Effector memory CD4-positive, alpha-beta T cell (primary cell): Measurements from ENCODE around the gene MACROD2.

Experiments used
- DNase-seq, 3 donors: peaks; one replicate each; pipeline ENCODE4 v3.0.0-alpha.2; 2020
- H3K27ac ChIP-seq: 2 replicates; pipeline ENCODE4 v1.7.0; 2013; ENCODE audit warnings: mild to moderate bottlenecking, low read length, moderate library complexity; ENCODE audit not compliant: insufficient read depth, poor library complexity, severe bottlenecking
- H3K27me3 ChIP-seq: replicated peaks from 2 replicates; pipeline ENCODE4 v1.7.0; 2013; ENCODE audit warnings: mild to moderate bottlenecking, low read length; ENCODE audit not compliant: insufficient read depth, control insufficient read depth, poor library complexity, severe bottlenecking
- H3K36me3 ChIP-seq: 2 replicates; pipeline ENCODE4 v1.7.0; 2013; ENCODE audit warnings: mild to moderate bottlenecking, low read length, moderate library complexity; ENCODE audit not compliant: control insufficient read depth, insufficient read depth
- H3K4me1 ChIP-seq: 2 replicates; pipeline ENCODE4 v1.7.0; 2013; ENCODE audit warnings: low read length, mild to moderate bottlenecking; ENCODE audit not compliant: control insufficient read depth, insufficient read depth, poor library complexity, severe bottlenecking
- H3K4me3 ChIP-seq: 2 replicates; pipeline ENCODE4 v1.7.0; 2013; ENCODE audit warnings: low read length, low read depth, mild to moderate bottlenecking; ENCODE audit not compliant: insufficient read depth, poor library complexity, severe bottlenecking
- H3K9me3 ChIP-seq: 2 replicates; pipeline ENCODE4 v1.7.0; 2013; ENCODE audit warnings: mild to moderate bottlenecking, low read length, moderate library complexity; ENCODE audit not compliant: control insufficient read depth

Gene MACROD2

DNA sequence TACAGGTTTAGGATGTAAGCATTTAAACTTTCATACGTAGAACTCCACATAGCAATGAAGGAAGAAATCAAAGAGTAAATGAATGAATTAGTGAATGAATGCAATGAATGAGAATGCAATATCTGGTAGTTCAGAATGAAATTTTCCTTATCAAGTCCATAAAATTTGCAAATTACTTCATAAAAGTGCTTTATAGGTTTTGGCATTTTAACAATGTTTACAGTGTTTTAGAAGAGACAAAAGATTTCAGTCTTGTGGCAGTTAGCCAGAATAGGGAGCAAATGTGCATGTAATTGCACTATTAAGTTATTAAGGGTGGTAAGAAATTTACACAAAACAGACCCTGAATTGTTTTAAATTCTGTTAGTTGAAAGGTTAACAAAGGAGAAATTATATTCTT, 1081.5 kb downstream of the MACROD2 start:
- Histone ChIP-seq H3K4me3 (no peak overlapping the region), H3K36me3 (no peaks in the 10 kb centered on the region), H3K4me1 (no peaks in the 10 kb centered on the region), H3K27ac (no peak overlapping the region), H3K9me3 (no peaks in the 10 kb centered on the region), H3K27me3 (no peaks in the 10 kb centered on the region)
- DNase-seq, result no peak

DNA sequence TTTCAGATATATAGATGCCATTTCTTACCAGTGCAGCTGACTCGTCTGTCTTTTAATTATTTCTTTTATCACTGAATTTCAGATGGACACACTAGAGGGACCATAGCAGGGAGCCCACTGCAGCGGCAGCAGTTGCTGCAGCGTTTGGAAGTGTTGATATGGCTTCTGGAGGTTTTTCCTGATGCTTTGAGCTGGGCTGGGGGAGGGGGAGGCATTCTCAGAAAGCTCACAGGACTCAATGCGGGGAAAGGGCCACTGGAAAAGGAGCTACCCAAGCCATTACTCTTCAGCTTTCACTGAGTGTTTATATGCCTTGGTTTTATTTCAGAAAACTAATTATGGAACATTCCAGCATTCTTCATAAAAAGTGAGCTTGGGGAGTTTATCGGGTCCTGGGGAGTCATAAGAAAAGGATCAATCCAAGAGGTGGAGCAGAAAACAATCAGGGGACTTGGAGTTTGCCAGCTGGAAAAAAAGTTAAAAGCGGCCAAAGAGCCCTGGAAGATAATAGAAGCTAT, 1082.5 kb downstream of the MACROD2 start:
- H3K27me3 ChIP-seq, result no peaks in the 10 kb centered on the region
- no peaks in the 10 kb centered on the region for H3K36me3 ChIP-seq
- DNase-seq, result no peak

DNA sequence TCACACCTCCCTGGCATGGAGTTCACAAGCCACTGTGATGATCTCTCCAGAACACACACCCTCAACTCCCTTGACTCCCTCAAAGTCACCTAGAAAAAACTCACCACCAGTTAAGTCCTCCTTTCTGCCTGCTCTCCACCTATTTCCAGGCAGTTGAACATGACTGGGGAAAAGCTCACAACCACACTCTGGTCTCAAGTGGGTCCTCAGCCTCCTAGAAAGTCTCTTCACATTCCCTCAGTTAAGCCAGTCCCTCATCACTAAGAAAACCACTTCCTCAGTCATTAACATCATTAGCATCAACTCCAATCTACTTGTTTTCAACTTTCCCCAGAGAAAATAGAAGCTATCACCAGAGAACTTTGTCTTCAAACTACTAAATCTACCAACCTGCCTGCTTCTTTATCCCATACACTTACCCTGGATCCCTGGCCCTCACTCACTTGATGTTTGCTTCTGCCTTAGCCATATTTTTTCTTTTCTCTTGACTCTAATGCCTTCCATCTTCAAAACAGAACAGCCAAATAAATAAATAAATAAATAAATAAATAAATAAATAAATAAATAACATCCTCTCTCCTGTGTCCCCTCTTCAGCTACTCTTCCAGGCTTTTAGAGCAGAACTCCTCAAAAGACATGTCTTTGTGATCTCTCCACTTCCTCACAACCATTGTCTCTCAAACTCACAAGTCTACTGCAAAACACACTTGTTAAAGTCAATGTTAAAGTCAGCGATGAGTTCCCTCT, 1084.5 kb downstream of the MACROD2 start:
- Histone ChIP-seq H3K4me3 (no peak overlapping the region), H3K36me3 (no peaks in the 10 kb centered on the region), H3K27ac (no peak overlapping the region), H3K27me3 (no peaks in the 10 kb centered on the region), H3K4me1 (no peaks in the 10 kb centered on the region), H3K9me3 (no peaks in the 10 kb centered on the region)
- no peak for DNase-seq

More for the DNA sequence above, 1082.5 kb downstream of the MACROD2 start:
- Histone ChIP-seq H3K4me1 (no peaks in the 10 kb centered on the region), H3K27ac (no peak overlapping the region), H3K4me3 (no peak overlapping the region), H3K9me3 (no peaks in the 10 kb centered on the region)

DNA sequence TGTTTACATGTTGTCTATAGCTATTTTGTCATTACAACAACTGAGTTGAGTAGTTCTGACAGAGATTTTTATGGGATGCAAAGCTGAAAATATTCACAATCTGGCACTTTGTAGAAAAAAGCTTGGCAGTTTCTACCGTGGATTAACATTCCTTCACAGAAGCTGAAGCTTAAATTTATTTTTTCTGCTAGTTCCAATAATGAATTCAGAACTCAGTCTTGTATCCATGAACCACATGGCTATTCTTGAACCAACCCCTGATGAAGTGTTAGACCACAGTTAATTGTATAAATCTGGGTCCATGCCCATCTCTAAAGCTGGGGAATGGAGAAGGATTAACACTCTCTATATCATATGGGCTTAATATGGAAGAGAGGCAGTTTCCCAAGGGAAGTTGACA, 1085.9 kb downstream of the MACROD2 start:
- Histone ChIP-seq H3K27ac (no peak overlapping the region), H3K4me1 (no peaks in the 10 kb centered on the region), H3K4me3 (no peak overlapping the region), H3K9me3 (no peaks in the 10 kb centered on the region), H3K27me3 (no peaks in the 10 kb centered on the region), H3K36me3 (no peaks in the 10 kb centered on the region)
- no peak for DNase-seq

DNA sequence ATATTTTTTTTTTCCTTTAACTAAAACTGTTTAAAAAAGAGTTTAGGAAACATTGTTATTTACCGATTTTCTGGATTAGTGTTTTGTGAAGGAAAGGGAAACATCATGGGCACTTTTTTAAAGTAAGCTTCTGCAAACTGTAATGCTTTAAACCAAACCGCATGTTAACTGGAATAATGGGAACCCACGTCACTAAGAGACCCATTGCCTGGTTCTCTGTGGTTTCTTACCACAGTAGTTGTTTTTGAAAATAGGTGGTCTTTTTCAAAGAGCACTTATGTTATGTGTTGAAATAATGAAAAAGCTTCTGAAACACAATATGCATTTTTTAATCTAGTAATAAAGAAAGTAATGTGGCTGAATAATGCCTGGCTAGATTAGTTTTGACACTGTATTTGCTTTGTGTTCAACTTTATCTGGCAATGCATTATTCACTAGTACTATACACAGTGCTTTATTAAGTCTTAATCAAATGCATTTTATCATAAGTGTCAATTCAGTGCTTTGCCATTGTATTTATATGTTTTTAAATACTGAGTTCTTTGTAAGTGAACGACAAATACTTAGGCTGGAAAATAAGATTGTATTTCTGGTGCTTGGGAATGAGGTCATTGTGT, 1096.2 kb downstream of the MACROD2 start:
- no peak overlapping the region for H3K27ac ChIP-seq
- no peaks in the 10 kb centered on the region for H3K27me3 ChIP-seq
- no peak overlapping the region for H3K4me3 ChIP-seq
- H3K9me3 ChIP-seq, result no peaks in the 10 kb centered on the region
- DNase-seq, result no peak
- no peaks in the 10 kb centered on the region for H3K4me1 ChIP-seq
- no peaks in the 10 kb centered on the region for H3K36me3 ChIP-seq

DNA sequence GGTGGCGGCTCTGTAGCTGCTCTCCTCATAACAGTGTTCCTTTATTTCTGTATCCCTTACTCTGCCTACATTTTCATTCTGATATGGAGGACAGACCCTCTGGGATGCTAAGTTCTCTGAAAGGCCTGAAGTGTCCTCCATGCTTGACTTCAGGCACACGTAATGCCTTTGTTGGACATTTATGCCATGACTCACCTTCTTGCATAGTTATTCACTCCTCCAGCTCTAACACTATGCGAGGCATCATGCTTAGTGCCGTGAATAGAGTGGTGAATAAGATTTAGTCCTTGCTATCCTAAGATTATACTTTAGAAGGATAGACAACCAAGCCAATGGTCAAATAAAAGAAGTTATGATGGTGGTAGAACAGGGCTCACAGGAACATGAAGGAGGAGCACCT, 1103.0 kb downstream of the MACROD2 start:
- Histone ChIP-seq H3K4me1 (no peaks in the 10 kb centered on the region), H3K27ac (no peak overlapping the region), H3K4me3 (no peak overlapping the region), H3K36me3 (no peaks in the 10 kb centered on the region), H3K9me3 (no peaks in the 10 kb centered on the region), H3K27me3 (no peaks in the 10 kb centered on the region)
- no peak for DNase-seq

DNA sequence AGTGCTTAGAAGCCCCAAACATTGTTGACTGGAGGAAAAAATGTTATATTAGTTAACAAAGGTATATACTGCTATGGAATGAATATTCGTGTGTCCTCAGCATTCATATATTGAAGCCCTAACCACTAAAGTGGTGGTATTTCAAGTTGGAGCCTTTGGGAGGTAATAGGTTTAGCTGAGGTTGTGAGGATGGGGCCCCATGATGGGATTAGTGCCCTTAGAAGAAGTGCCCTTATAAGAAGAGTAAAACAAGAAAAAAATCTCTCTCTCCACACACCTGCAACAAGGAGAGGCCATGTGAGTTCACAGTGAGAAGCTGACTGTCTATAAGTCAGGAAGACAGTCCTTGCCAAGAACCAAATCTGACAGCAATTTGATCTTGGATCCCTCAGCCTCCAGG, 1103.8 kb downstream of the MACROD2 start:
- H3K27me3 ChIP-seq, result no peaks in the 10 kb centered on the region
- H3K4me3 ChIP-seq, result no peak overlapping the region
- no peak overlapping the region for H3K27ac ChIP-seq
- H3K4me1 ChIP-seq, result no peaks in the 10 kb centered on the region
- no peaks in the 10 kb centered on the region for H3K9me3 ChIP-seq
- no peaks in the 10 kb centered on the region for H3K36me3 ChIP-seq
- no peak for DNase-seq

DNA sequence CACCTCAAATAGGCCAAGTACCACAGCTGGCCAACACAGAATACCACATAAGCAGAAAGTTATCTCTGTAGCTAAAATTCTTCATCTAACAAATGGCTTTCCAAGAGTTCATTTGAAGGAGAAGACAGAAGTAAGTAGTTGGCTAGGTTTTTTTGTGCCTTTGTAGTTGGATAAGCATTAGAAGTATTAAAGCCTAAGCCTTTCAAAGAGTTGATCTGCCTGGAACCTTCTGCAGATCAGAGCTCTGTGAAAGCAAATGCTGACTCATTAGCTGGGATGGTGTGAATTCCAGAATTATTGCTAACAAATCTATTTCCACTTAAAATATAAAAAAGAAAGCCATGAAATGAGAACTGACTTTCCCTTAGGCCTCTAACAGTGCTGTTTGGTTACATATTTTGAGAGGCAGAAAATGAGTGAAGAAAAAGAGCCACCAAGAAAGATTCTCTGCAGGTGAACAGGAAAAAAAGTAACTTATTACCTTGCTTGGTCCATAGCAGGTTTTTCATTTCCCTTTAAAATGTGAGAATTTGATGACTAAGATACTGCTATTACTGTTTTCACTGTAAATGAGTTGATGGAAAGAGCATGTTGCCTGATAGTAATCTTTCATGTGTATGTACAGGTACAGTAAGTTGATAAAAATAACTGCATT, 1105.3 kb downstream of the MACROD2 start:
- Histone ChIP-seq H3K4me1 (no peaks in the 10 kb centered on the region), H3K27ac (no peak overlapping the region), H3K9me3 (no peaks in the 10 kb centered on the region), H3K27me3 (no peaks in the 10 kb centered on the region), H3K4me3 (no peak overlapping the region), H3K36me3 (no peaks in the 10 kb centered on the region)
- no peak for DNase-seq

DNA sequence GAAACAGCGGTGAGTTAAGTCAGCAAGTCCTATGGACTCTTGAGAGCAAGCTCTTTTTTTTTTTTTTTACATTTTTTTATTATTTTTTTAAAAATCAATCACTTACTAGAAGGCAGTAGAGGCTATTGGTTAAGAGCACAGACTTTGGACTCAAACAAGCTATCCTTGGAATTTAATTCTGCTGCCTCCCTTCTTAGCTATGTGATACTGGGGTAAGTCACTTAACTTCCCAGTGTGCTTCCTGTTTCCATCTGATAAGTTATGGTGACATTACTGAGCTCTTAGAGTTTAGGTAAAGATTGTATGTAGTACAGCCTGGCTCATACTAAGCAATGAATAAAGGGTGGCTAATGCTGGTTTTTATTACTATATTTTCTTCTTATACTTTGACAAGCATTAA, 1112.6 kb downstream of the MACROD2 start:
- Histone ChIP-seq H3K36me3 (no peaks in the 10 kb centered on the region), H3K4me1 (no peaks in the 10 kb centered on the region), H3K9me3 (no peaks in the 10 kb centered on the region), H3K27me3 (no peaks in the 10 kb centered on the region), H3K27ac (no peak overlapping the region), H3K4me3 (no peak overlapping the region)
- no peak for DNase-seq

DNA sequence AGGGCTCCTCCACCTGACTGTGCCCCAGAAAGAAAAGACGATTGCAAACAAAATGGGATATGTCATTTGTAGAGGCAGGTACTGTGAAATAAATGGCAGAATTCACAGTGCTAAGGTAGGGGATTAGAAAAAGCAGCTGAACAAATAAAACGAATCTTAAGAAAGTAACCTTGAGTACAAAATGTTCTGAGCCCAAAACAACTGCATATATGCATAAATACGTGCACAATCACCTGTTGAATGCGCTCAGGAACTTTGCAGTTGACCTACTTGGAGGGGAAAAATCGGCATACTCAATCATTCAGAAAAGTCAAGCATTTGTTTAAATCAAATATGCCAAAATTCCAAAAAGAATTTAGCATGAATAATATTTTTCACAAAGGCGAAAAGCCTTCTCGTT, 1114.2 kb downstream of the MACROD2 start:
- no peaks in the 10 kb centered on the region for H3K27me3 ChIP-seq
- H3K4me3 ChIP-seq, result no peak overlapping the region
- no peaks in the 10 kb centered on the region for H3K4me1 ChIP-seq
- DNase-seq, result no peak
- H3K27ac ChIP-seq, result no peak overlapping the region
- H3K36me3 ChIP-seq, result no peaks in the 10 kb centered on the region
- no peaks in the 10 kb centered on the region for H3K9me3 ChIP-seq
